Mesothelial cell of epicardium (in vitro differentiated cells): ENCODE data around the gene PHACTR3. TPM values are rescaled to one million over a fixed set of nuclear protein-coding genes. Genes with fewer than 3 reads are reported as not detected.

ENCODE experiments used
- DNase-seq, 2 experiments: peaks; one replicate each; pipeline ENCODE4 v3.0.0; 2021; ENCODE audit warnings: low spot score in 2 of 2; ENCODE audit not compliant: unreplicated experiment in 2 of 2
- H3K27ac Mint-ChIP-seq: 2 replicates; pipeline ENCODE4 v1.8.0; 2021; ENCODE audit warnings: mixed read lengths
- H3K27me3 Mint-ChIP-seq: 2 replicates; pipeline ENCODE4 v1.8.0; 2021; ENCODE audit warnings: low read depth, mixed read lengths
- H3K36me3 Mint-ChIP-seq: 2 replicates; pipeline ENCODE4 v1.8.0; 2021; ENCODE audit warnings: mixed read lengths
- H3K4me1 Mint-ChIP-seq: 2 replicates; pipeline ENCODE4 v1.8.0; 2021; ENCODE audit warnings: mixed read lengths
- H3K4me3 Mint-ChIP-seq: 2 replicates; pipeline ENCODE4 v1.8.0; 2021; ENCODE audit warnings: mild to moderate bottlenecking, moderate library complexity, mixed read lengths
- H3K9me3 Mint-ChIP-seq: 2 replicates; pipeline ENCODE4 v1.8.0; 2021; ENCODE audit warnings: mixed read lengths
- total RNA-seq: library from RNA; stranded (reverse); gene quantifications from 3 replicates; pipeline ENCODE4 v1.2.1, GENCODE V29; 2021
- TF ChIP-seq, protein P1 (sequence below): fragments of 200-600 bp; sonication (generic); IDR thresholded peaks from one replicate; pipeline ENCODE4 v1.5.0; 2021; ENCODE audit warnings: antibody characterized with exemption; ENCODE audit not compliant: unreplicated experiment

Gene PHACTR3
- total RNA-seq, 1 donor from 2014 or later: 0.16 TPM

GRCh38 chr20:59599941-59600340 lies 4.4 kb upstream of the PHACTR3 start:
- TF ChIP-seq, protein P1, sequence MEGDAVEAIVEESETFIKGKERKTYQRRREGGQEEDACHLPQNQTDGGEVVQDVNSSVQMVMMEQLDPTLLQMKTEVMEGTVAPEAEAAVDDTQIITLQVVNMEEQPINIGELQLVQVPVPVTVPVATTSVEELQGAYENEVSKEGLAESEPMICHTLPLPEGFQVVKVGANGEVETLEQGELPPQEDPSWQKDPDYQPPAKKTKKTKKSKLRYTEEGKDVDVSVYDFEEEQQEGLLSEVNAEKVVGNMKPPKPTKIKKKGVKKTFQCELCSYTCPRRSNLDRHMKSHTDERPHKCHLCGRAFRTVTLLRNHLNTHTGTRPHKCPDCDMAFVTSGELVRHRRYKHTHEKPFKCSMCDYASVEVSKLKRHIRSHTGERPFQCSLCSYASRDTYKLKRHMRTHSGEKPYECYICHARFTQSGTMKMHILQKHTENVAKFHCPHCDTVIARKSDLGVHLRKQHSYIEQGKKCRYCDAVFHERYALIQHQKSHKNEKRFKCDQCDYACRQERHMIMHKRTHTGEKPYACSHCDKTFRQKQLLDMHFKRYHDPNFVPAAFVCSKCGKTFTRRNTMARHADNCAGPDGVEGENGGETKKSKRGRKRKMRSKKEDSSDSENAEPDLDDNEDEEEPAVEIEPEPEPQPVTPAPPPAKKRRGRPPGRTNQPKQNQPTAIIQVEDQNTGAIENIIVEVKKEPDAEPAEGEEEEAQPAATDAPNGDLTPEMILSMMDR: no peak
- H3K36me3 Mint-ChIP-seq: no peaks in the 10 kb centered on the region
- DNase-seq: no peak
- no peak overlapping the region for H3K4me3 Mint-ChIP-seq
- no peaks in the 10 kb centered on the region for H3K4me1 Mint-ChIP-seq
- H3K27me3 Mint-ChIP-seq: peaks cover 88% of the 10 kb centered on the region
- H3K9me3 Mint-ChIP-seq: no peaks in the 10 kb centered on the region
- no peak overlapping the region for H3K27ac Mint-ChIP-seq

GRCh38 chr20:59600472-59600871 lies 3.9 kb upstream of the PHACTR3 start:
- Mint-ChIP-seq H3K36me3 (no peaks in the 10 kb centered on the region), H3K27me3 (peaks cover 90% of the 10 kb centered on the region), H3K4me3 (no peak overlapping the region), H3K9me3 (no peaks in the 10 kb centered on the region), H3K4me1 (no peaks in the 10 kb centered on the region), H3K27ac (no peak overlapping the region)
- no peak for DNase-seq
- TF ChIP-seq, protein P1: no peak

DNA sequence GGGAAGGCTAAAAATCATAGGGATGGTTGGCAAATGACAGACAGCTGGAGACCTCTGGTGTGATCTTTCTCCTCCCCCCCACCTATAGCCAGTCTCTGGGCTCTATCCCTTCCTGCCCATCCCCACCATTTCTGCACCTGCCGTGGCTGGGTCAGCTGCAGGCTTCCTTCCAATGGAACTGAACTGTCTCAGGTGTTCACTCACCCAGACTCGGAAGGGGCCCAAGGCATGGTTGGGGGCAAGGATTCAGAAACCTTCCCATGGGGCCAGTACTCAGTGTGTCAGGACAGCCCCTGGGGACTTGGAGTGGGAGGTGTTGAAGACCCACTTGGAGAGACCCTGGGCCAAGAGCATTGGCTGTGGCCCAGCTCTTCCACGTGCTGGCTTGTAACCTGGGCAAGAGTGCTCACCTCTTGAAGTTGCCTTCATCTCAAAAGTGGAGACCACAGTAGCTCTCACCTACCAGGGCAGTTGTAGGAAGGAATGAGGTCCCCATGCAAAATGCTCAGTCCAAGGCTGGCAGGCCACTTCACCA lies 1.7 kb upstream of the PHACTR3 start:
- H3K27ac Mint-ChIP-seq: no peak overlapping the region
- no peaks in the 10 kb centered on the region for H3K9me3 Mint-ChIP-seq
- no peaks in the 10 kb centered on the region for H3K36me3 Mint-ChIP-seq
- TF ChIP-seq, protein P1: no peak
- no peak for DNase-seq
- H3K4me1 Mint-ChIP-seq: no peaks in the 10 kb centered on the region
- peaks cover 93% of the 10 kb centered on the region for H3K27me3 Mint-ChIP-seq
- no peak overlapping the region for H3K4me3 Mint-ChIP-seq

DNA sequence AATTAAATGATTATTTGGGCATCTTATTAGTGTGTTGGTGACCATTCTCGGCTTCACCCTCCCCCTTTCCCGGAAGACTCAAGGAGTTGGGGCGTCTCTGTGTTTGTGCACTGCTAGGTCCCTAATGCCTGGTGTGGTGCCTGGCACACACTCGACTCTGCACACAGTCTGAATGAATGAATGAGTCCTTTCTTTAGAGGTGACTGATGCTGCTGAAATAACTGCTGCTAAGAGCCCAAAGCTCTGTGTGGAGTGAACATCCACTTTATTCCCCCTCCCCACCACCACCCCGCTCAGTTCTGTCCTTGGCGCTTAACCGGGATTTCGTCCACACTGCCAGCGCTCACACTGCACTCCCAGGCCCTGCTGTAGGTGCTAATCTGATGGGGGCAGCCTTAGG lies 1.2 kb upstream of the PHACTR3 start:
- peaks cover 94% of the 10 kb centered on the region for H3K27me3 Mint-ChIP-seq
- H3K4me3 Mint-ChIP-seq: no peak overlapping the region
- no peak for DNase-seq
- TF ChIP-seq, protein P1: no peak
- no peak overlapping the region for H3K27ac Mint-ChIP-seq
- H3K36me3 Mint-ChIP-seq: no peaks in the 10 kb centered on the region
- no peaks in the 10 kb centered on the region for H3K9me3 Mint-ChIP-seq
- H3K4me1 Mint-ChIP-seq: no peaks in the 10 kb centered on the region

- Mint-ChIP-seq H3K27ac (no peak overlapping the region), H3K36me3 (no peaks in the 10 kb centered on the region), H3K4me3 (no peak overlapping the region), H3K4me1 (no peaks in the 10 kb centered on the region), H3K27me3 (peaks cover 87% of the 10 kb centered on the region), H3K9me3 (peaks cover 3% of the 10 kb centered on the region)
- TF ChIP-seq, protein P1: no peak
- no peak for DNase-seq
Measured at GRCh38 chr20:59604741-59605600, 631 bp downstream of the PHACTR3 start.
